ENCODE results near the gene POLR3C.
A peak's percentile ranks its signal among the peaks of the same experiment; 100 is the strongest.
"Not testable (repeated sequence)": the region's sequence is repeated elsewhere in the genome, so short reads cannot be mapped to it uniquely, and the experiment has no call there.

POLR3C gene

GRCh38 chr1:145824499-145824842 is 471 bp downstream of the POLR3C start:
- DNase-seq: no peak

GRCh38 chr1:145826030-145826429 is 2.0 kb downstream of the POLR3C start:
- DNase-seq: no peak

GRCh38 chr1:145827966-145828365 is 4.0 kb downstream of the POLR3C start:
- no peak for DNase-seq

GRCh38 chr1:145828367-145829026 is 4.5 kb downstream of the POLR3C start:
- DNase-seq: no peak

- not testable (repeated sequence) for DNase-seq
Measured at GRCh38 chr1:145830810-145831209, 6.8 kb downstream of the POLR3C start.

- no peak for DNase-seq
Measured at GRCh38 chr1:145837656-145838055, 13.7 kb downstream of the POLR3C start.

GRCh38 chr1:145843031-145843430 is 19.0 kb downstream of the POLR3C start:
- no peak for DNase-seq

GRCh38 chr1:145845144-145845513 is 21.1 kb downstream of the POLR3C start:
- DNase-seq: no peak

GRCh38 chr1:145845514-145846161 is 21.6 kb downstream of the POLR3C start, which contains the start of gene NUDT17:
Gene NUDT17 (plus strand): TSS chr1:145845630. CDS start chr1:145845641, 11 bp downstream.
- DNase-seq: peak; percentile 41

- DNase-seq: no peak
Measured at GRCh38 chr1:145846201-145846612, 22.2 kb downstream of the POLR3C start.

GRCh38 chr1:145847827-145848226 is 23.8 kb downstream of the POLR3C start:
- DNase-seq: no peak

- DNase-seq: no peak
Measured at GRCh38 chr1:145849356-145850160, 25.6 kb downstream of the POLR3C start.

- DNase-seq: no peak
Measured at GRCh38 chr1:145855426-145855948, 31.5 kb downstream of the POLR3C start.

- no peak for DNase-seq
Measured at GRCh38 chr1:145857170-145857569, 33.2 kb downstream of the POLR3C start.

- DNase-seq: peak; percentile 58
Measured at GRCh38 chr1:145858238-145858900, 34.4 kb downstream of the POLR3C start.

GRCh38 chr1:145858901-145859490 is 35.0 kb downstream of the POLR3C start, which contains the start of gene PIAS3:
Gene PIAS3 (minus strand): TSS chr1:145859081. CDS start chr1:145858990, 91 bp downstream.
- DNase-seq: peak; percentile 85

GRCh38 chr1:145859491-145860023 is 35.6 kb downstream of the POLR3C start:
- peak; percentile 62 for DNase-seq

- no peak for DNase-seq
Measured at GRCh38 chr1:145863282-145864018, 39.5 kb downstream of the POLR3C start.

GRCh38 chr1:145868232-145868631 is 44.2 kb downstream of the POLR3C start:
- DNase-seq: no peak

GRCh38 chr1:145871994-145872924 is 48.3 kb downstream of the POLR3C start:
- DNase-seq: no peak
